GM12878 (cell line): ENCODE results near the gene NBPF3. TPM values are rescaled to one million over a fixed set of nuclear protein-coding genes. Genes with fewer than 3 reads are reported as not detected.

ENCODE experiments used
- ATAC-seq: fragments of 200-7000 bp; cut with Tn5 transposase; 3 replicates; pipeline ENCODE4 v1.9.1; 2020; ENCODE audit warnings: mild to moderate bottlenecking, moderate library complexity
- BruUV-seq: library from RNA; stranded (reverse); fragments of 400-500 nt; replicated peaks from 2 replicates; lab custom pipeline; 2021; lab: Mats Ljungman, UMichigan
- CTCF ChIA-PET: fragments of 300-600 bp; sonication (Branson Sonifier 250); formaldehyde crosslinking; extraction: SDS; loops from one replicate; lab custom pipeline; 2021; ENCODE audit warnings: inconsistent platforms; lab: Yijun Ruan, JAX
- POLR2A ChIA-PET: fragments of 350-600 bp; formaldehyde crosslinking; extraction: SDS; loops from one replicate; lab custom pipeline; 2021; ENCODE audit warnings: inconsistent platforms; lab: Charles Lee
- RAD21 ChIA-PET: fragments of 300-600 bp; sonication (Branson Sonifier 250); formaldehyde crosslinking; loops from one replicate; lab custom pipeline; 2023; ENCODE audit warnings: antibody characterized with exemption; ENCODE audit not compliant: unreplicated experiment; lab: Charles Lee
- SMC1A ChIA-PET: fragments of 300-600 bp; sonication (Branson Sonifier 250); formaldehyde crosslinking; loops from one replicate; lab custom pipeline; 2023; ENCODE audit not compliant: unreplicated experiment, uncharacterized antibody; lab: Charles Lee
- DNase-seq: peaks from one replicate; pipeline ENCODE4 v3.0.0-alpha.2; 2011; ENCODE audit warnings: low read depth, low spot score
- FAIRE-seq: peaks from 3 replicates; lab custom pipeline; 2011; peaks lifted over from hg19 to GRCh38; lab: Jason Lieb, UNC
- H2AFZ ChIP-seq: 2 replicates; pipeline ENCODE4 v1.6.0; 2011; ENCODE audit warnings: low read depth, low read length, control low read depth; ENCODE audit not compliant: control insufficient read depth
- H3K27ac ChIP-seq: 2 replicates; pipeline ENCODE4 v1.5.1; 2011; ENCODE audit warnings: control low read depth; ENCODE audit not compliant: control insufficient read depth, insufficient read depth
- H3K27me3 ChIP-seq, 2 experiments: replicated peaks in 1 of 2; 2 replicates each; pipeline versions ENCODE4 v1.6.0 to v1.6.1; 2011; ENCODE audit warnings: low read length in 1 of 2; ENCODE audit not compliant: control insufficient read depth in 2 of 2, insufficient read depth in 2 of 2
- H3K36me3 ChIP-seq, 2 experiments: 2 replicates each; pipeline ENCODE4 v1.5.1; 2011; ENCODE audit warnings: low read length in 1 of 2; ENCODE audit not compliant: control insufficient read depth in 2 of 2, insufficient read depth in 2 of 2
- H3K4me1 ChIP-seq: 2 replicates; pipeline ENCODE4 v1.6.1; 2011; ENCODE audit warnings: mild to moderate bottlenecking, low read length, moderate library complexity, mixed read lengths; ENCODE audit not compliant: control insufficient read depth, insufficient read depth
- H3K4me2 ChIP-seq: 2 replicates; pipeline ENCODE4 v1.6.0; 2011; ENCODE audit warnings: control low read depth; ENCODE audit not compliant: control insufficient read depth, insufficient read depth
- H3K4me3 ChIP-seq: fragments of 200-600 bp; sonication (generic); 2 replicates; pipeline ENCODE4 v1.5.1; 2016
- H3K79me2 ChIP-seq: 2 replicates; pipeline ENCODE4 v1.6.0; 2011; ENCODE audit warnings: low read length; ENCODE audit not compliant: control insufficient read depth, insufficient read depth
- H3K9ac ChIP-seq: 2 replicates; pipeline ENCODE4 v1.8.0; 2011; ENCODE audit warnings: low read length, control low read depth, mixed read lengths; ENCODE audit not compliant: control insufficient read depth, insufficient read depth
- H3K9me3 ChIP-seq: replicated peaks from 3 replicates; pipeline ENCODE4 v1.5.1; 2011; ENCODE audit warnings: mild to moderate bottlenecking, low read length; ENCODE audit not compliant: control insufficient read depth, insufficient read depth
- H4K20me1 ChIP-seq: 2 replicates; pipeline ENCODE4 v1.6.0; 2011; ENCODE audit not compliant: control insufficient read depth, insufficient read depth
- ATF3 ChIP-seq: IDR thresholded peaks from 2 replicates; pipeline ENCODE4 v1.6.1; 2011; ENCODE audit warnings: low read depth, mild to moderate bottlenecking, low read length, moderate library complexity, borderline replicate concordance; ENCODE audit errors: extremely low read depth
- CEBPB ChIP-seq, 2 experiments: fragments of 150-350 bp in 1 of 2; IDR thresholded peaks; 2 replicates each; pipeline ENCODE4 v1.6.1; 2012 to 2014; ENCODE audit warnings: low read depth in 2 of 2, low read length in 2 of 2, borderline replicate concordance in 1 of 2, inconsistent platforms in 1 of 2
- CHD2 ChIP-seq: IDR thresholded peaks from 2 replicates; pipeline ENCODE4 v1.6.1; 2011; ENCODE audit warnings: low read depth, low read length, improper control_type of control experiment, borderline replicate concordance
- CHD4 ChIP-seq: fragments of 200-600 bp; sonication (generic); IDR thresholded peaks from 2 replicates; pipeline ENCODE4 v1.6.1; 2016; ENCODE audit warnings: mild to moderate bottlenecking
- DPF2 ChIP-seq: fragments of 450-650 bp; IDR thresholded peaks from 2 replicates; pipeline ENCODE4 v1.6.1; 2017; ENCODE audit warnings: mild to moderate bottlenecking
- E2F4 ChIP-seq: IDR thresholded peaks from 2 replicates; pipeline ENCODE4 v1.6.1; 2012; ENCODE audit warnings: low read depth, low read length, improper control_type of control experiment
- IKZF1 ChIP-seq: fragments of 450-650 bp; conservative IDR thresholded peaks from 2 replicates; pipeline ENCODE4 v1.6.1; 2017; ENCODE audit warnings: antibody characterized with exemption, mild to moderate bottlenecking
- JUND ChIP-seq: IDR thresholded peaks from 2 replicates; pipeline ENCODE4 v1.6.1; 2012; ENCODE audit warnings: low read depth, mild to moderate bottlenecking, low read length, improper control_type of control experiment, moderate library complexity
- KDM1A ChIP-seq: fragments of 200-600 bp; sonication (generic); IDR thresholded peaks from 2 replicates; pipeline ENCODE4 v1.6.1; 2016; ENCODE audit warnings: borderline replicate concordance
- NFIC ChIP-seq: IDR thresholded peaks from 2 replicates; pipeline ENCODE4 v1.6.1; 2012; ENCODE audit warnings: low read depth, mild to moderate bottlenecking, inconsistent platforms, low read length, moderate library complexity
- NFYA ChIP-seq: IDR thresholded peaks from 2 replicates; pipeline ENCODE4 v1.6.1; 2011; ENCODE audit warnings: low read depth, mild to moderate bottlenecking, low read length, improper control_type of control experiment, borderline replicate concordance
- PML ChIP-seq: IDR thresholded peaks from 2 replicates; pipeline ENCODE4 v1.6.1; 2012; ENCODE audit warnings: low read length, inconsistent platforms
- RFX5 ChIP-seq: IDR thresholded peaks from 2 replicates; pipeline ENCODE4 v1.6.1; 2011; ENCODE audit warnings: low read depth, low read length, improper control_type of control experiment
- RUNX3 ChIP-seq: IDR thresholded peaks from 2 replicates; pipeline ENCODE4 v1.6.1; 2012; ENCODE audit warnings: low read length, inconsistent platforms
- YY1 ChIP-seq: IDR thresholded peaks from 2 replicates; pipeline ENCODE4 v1.6.1; 2011; ENCODE audit warnings: low read depth, mild to moderate bottlenecking, low read length
- ZNF384 ChIP-seq: IDR thresholded peaks from 2 replicates; pipeline ENCODE4 v1.6.1; 2012; ENCODE audit warnings: low read depth, mild to moderate bottlenecking, low read length, improper control_type of control experiment, borderline replicate concordance
- WGBS: methylation state at CpG from one replicate; pipeline ENCODE4 v1.1.6; 2016; ENCODE audit warnings: low lambda C conversion rate; ENCODE audit not compliant: insufficient replicate concordance, insufficient coverage; ENCODE audit errors: missing lambda C conversion rate; 5-methylcytosine and 5-hydroxymethylcytosine counted together
- in situ Hi-C: fragments of 300-500 bp; cut with MboI; formaldehyde crosslinking; loops from 9 replicates; pipeline ENCODE4 v1.14.3; 2018; ENCODE audit warnings: mixed read lengths
- intact Hi-C: fragments of 100-400 bp; cut with micrococcal nuclease; formaldehyde crosslinking; loops from one replicate; pipeline ENCODE4 v1.14.2; 2022; ENCODE audit not compliant: unreplicated experiment
- polyA plus RNA-seq, 11 experiments: library from polyadenylated mRNA; depleted of rRNA in 4 of 11; unstranded in 6 of 11; stranded (reverse) in 5 of 11; fragments of >200 nt; fragmentation: Nextera tagmentation in 4 of 11; fragmentation: Illumina TruSeq in 1 of 11; extraction: Ambion mirVana in 4 of 11; extraction: Trizol in 1 of 11; gene quantifications; 1 replicate in 1 of 11; 2 replicates in 10 of 11; pipeline versions ENCODE4 v1.2.1 to v1.2.3, GENCODE V29; 2011 to 2016; ENCODE audit warnings: inconsistent platforms in 2 of 11, missing spikeins in 2 of 11, low read depth in 1 of 11
- total RNA-seq, 4 experiments: library from RNA; depleted of rRNA in 3 of 4; stranded (reverse); fragments of >200 nt in 3 of 4; fragmentation: Illumina TruSeq in 1 of 4; extraction: Trizol in 1 of 4; gene quantifications; 2 replicates each; pipeline versions ENCODE4 v1.2.1 to v1.2.3, GENCODE V29; 2013 to 2021
- TF ChIP-seq, protein P1 (sequence below): fragments of 150-350 bp; IDR thresholded peaks from 2 replicates; pipeline ENCODE4 v1.6.1; 2016; ENCODE audit warnings: low read depth, low read length
- TF ChIP-seq, protein P2 (sequence below): IDR thresholded peaks from 2 replicates; pipeline ENCODE4 v1.6.1; 2012; ENCODE audit warnings: low read depth, low read length, improper control_type of control experiment

NBPF3 gene
- total and polyA plus RNA-seq, 10 of the 15 experiments (the other 5 are each of a cell fraction or from before 2014, with no cell fraction given), result 0.56 to 4.4 (median 2.7) TPM

DNA sequence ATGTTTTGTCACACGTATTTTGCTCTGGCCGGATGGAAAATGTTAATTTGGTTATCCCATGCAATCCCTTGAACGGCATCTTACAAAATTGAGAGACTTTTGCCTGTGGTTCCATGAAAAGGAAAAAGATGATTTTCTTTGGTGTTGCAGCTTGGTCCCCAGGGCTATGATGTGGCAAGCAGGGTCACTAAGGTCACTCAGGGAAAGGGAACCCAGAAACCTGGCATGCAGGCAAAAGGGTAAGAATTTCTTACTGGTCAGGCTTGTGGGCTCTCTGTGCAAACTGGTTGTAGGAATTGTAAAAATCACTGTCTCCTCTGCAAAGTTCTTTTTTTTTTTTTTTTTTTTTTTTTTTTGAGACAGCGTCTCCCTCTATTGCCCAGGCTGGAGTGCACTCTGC is 48.4 kb upstream of the NBPF3 start:
- Histone ChIP-seq H3K27me3 (no peaks in the 10 kb centered on the region; a peak in 1 of 4 replicates), H3K9ac (no peak overlapping the region), H3K79me2 (no peaks in the 10 kb centered on the region), H3K4me3 (no peak overlapping the region), H3K4me2 (no peak overlapping the region), H4K20me1 (no peaks in the 10 kb centered on the region), H3K27ac (no peak overlapping the region), H3K4me1 (no peaks in the 10 kb centered on the region), H2AFZ (no peak overlapping the region), H3K36me3 (no peaks in the 10 kb centered on the region), H3K9me3 (no peaks in the 10 kb centered on the region)
- WGBS, result 35% methylated on average over 3 of the region's 4 CpGs
- in situ Hi-C loops (no loop called here), intact Hi-C loops (no loop called here)
- ChIA-PET POLR2A (no interaction called here), CTCF (no interaction called here), RAD21 (no interaction called here), SMC1A (no interaction called here)
- no TSS peak for BruUV-seq
- TF ChIP-seq CHD2 (no peak), CEBPB (IDR thresholded peaks at IDR 0.05; ENCODE audit: borderline replicate concordance in 1 of 2, low read depth in 2 of 2, low read length in 2 of 2) (no peak), CHD4 (no peak), DPF2 (no peak), E2F4 (no peak), NFYA (no peak), YY1 (no peak), PML (no peak), KDM1A (no peak), NFIC (no peak), IKZF1 (no peak), RFX5 (no peak), ATF3 (no peak), RUNX3 (no peak), ZNF384 (no peak), JUND (no peak)
- TF ChIP-seq, protein P1, sequence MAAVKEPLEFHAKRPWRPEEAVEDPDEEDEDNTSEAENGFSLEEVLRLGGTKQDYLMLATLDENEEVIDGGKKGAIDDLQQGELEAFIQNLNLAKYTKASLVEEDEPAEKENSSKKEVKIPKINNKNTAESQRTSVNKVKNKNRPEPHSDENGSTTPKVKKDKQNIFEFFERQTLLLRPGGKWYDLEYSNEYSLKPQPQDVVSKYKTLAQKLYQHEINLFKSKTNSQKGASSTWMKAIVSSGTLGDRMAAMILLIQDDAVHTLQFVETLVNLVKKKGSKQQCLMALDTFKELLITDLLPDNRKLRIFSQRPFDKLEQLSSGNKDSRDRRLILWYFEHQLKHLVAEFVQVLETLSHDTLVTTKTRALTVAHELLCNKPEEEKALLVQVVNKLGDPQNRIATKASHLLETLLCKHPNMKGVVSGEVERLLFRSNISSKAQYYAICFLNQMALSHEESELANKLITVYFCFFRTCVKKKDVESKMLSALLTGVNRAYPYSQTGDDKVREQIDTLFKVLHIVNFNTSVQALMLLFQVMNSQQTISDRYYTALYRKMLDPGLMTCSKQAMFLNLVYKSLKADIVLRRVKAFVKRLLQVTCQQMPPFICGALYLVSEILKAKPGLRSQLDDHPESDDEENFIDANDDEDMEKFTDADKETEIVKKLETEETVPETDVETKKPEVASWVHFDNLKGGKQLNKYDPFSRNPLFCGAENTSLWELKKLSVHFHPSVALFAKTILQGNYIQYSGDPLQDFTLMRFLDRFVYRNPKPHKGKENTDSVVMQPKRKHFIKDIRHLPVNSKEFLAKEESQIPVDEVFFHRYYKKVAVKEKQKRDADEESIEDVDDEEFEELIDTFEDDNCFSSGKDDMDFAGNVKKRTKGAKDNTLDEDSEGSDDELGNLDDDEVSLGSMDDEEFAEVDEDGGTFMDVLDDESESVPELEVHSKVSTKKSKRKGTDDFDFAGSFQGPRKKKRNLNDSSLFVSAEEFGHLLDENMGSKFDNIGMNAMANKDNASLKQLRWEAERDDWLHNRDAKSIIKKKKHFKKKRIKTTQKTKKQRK, result no peak
- TF ChIP-seq, protein P2, sequence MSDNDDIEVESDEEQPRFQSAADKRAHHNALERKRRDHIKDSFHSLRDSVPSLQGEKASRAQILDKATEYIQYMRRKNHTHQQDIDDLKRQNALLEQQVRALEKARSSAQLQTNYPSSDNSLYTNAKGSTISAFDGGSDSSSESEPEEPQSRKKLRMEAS, result no peak
- ATAC-seq (no peak), FAIRE-seq (no peak), DNase-seq (no peak)
